Retinal pigment epithelial cell (primary cell): ENCODE results near the gene TMEM14C.
"Not testable (repeated sequence)": the region's sequence is repeated elsewhere in the genome, so short reads cannot be mapped to it uniquely, and the experiment has no call there.

ENCODE experiments used
- DNase-seq: peaks from one replicate; pipeline ENCODE4 v3.0.0-alpha.2; 2010; ENCODE audit warnings: low read depth
- H3K4me3 ChIP-seq: 2 replicates; pipeline ENCODE4 v1.5.1; 2011; ENCODE audit warnings: mild to moderate bottlenecking, low read length, control low read depth, moderate library complexity
- TF ChIP-seq, protein P1 (sequence below): conservative IDR thresholded peaks from 2 replicates; pipeline ENCODE4 v1.5.1; 2011; ENCODE audit warnings: low read depth, low read length, control low read depth, inconsistent platforms

Gene TMEM14C

DNA sequence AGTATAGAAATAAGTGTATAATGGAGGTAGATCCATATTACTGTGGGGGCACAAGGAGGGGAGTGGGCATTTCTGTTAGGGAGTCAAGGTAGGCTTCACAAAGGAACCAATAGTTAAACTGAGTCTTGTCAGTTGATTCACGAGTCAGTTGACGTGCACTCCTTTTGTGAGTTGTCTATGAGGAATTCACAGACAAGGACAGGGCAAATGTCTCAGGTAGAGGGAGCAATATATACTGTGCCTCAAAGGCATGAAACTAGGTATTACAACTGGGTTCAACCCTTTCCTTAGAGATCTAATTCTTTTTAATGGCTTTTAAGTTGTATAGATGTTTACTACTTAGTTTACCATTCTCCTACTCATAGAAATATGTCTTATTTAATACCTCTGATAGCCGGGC, 11.0 kb downstream of the TMEM14C start:
- H3K4me3 ChIP-seq: no peak overlapping the region
- TF ChIP-seq, protein P1, sequence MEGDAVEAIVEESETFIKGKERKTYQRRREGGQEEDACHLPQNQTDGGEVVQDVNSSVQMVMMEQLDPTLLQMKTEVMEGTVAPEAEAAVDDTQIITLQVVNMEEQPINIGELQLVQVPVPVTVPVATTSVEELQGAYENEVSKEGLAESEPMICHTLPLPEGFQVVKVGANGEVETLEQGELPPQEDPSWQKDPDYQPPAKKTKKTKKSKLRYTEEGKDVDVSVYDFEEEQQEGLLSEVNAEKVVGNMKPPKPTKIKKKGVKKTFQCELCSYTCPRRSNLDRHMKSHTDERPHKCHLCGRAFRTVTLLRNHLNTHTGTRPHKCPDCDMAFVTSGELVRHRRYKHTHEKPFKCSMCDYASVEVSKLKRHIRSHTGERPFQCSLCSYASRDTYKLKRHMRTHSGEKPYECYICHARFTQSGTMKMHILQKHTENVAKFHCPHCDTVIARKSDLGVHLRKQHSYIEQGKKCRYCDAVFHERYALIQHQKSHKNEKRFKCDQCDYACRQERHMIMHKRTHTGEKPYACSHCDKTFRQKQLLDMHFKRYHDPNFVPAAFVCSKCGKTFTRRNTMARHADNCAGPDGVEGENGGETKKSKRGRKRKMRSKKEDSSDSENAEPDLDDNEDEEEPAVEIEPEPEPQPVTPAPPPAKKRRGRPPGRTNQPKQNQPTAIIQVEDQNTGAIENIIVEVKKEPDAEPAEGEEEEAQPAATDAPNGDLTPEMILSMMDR: no peak
- no peak for DNase-seq

DNA sequence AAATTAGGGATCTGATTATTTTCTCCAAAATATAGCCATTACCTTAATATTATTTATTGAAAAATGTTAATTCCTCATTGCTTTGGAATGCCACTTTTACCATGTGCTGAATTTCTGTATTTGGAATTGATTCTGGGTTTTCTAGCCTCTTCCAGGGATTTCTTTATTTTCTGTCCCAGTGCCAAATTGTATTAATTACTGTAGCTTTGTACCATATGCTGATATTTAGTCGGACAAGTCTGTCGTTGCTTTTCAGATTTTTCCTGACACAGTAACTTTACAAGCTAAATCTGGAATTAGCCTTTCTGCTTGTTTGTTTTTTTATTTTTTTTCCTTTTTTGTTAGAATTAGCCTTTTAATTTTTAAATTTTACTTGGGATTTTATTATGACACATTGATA, 13.9 kb downstream of the TMEM14C start:
- H3K4me3 ChIP-seq: no peak overlapping the region
- no peak for DNase-seq
- TF ChIP-seq, protein P1: no peak

DNA sequence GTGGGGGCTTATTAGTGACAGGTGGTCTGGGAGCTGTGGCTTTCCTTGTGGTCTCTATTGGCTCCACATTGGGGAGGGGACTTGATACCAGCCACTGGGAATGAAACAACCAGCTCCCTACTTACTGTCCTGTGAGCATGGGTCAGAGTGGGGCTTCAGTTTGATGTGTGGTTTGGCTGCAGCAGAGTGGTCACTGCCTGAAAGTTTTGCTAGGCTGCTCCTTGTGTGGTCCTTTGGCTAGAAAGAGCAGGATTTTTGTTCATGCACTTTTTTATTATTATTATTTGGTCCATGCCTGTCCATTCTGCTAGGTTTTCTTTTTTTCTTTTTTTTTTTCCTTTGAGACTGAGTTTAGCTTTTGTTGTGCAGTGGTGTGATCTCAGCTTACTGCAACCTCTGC, 17.2 kb downstream of the TMEM14C start:
- TF ChIP-seq, protein P1: no peak
- no peak for DNase-seq
- H3K4me3 ChIP-seq: no peak overlapping the region

DNA sequence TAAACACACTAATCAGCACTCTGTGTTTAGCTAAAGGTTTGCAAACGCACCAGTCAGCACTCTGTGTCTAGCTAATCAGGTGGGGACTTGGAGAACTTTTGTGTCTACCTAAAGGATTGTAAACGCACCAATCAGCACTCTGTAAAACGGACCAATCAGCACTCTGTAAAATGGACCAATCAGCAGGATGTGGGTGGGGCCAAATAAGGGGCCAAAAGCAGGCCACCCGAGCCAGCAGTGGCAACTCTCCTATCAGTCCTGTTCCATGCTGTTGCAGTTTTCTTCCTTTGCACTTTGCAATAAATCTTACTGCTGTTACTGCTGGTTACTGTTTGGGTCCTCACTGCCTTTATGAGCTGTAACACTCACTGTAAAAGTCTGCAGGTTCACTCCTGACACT, 18.8 kb downstream of the TMEM14C start:
- not testable (repeated sequence) for DNase-seq, H3K4me3 ChIP-seq

DNA sequence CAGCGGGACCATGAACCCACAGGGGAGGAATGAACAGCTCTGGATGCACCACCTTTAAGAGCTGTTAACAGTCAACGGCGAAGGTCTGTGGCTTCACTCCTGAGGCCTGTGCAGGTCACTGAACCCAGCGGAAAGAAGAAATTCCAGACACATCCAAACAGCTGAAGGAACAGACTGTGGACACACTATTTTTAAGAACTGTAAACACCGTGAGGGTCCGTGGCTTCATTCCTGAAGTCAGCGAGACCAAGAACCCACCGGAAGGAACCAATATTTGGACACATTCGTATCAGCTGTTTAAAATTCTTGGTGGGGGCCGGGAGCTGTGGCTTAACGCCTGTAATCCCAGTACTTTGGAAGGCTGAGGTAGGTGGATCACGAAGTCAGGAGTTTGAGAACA, 19.4 kb downstream of the TMEM14C start:
- TF ChIP-seq, protein P1: no peak
- DNase-seq: no peak
- H3K4me3 ChIP-seq: no peak overlapping the region

DNA sequence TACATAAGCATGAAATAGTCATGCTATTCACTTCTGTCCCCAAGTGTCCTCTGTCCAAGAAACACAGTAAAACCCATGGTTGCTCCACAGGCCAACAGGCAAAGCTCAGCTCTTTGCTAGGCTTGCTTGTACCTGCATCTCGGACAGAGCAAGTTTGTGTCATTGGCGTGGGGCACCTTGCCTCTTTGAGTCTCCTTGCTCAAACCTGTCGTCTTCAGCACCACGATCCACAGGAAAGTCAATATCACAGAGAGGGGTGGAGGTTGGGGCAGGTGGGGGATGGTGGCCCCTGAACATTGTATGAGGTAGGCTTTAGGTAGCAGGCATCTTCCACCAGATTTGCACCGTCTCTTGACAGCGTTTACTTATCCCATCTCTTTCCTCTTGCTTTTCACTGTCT, 20.6 kb downstream of the TMEM14C start:
- no peak overlapping the region for H3K4me3 ChIP-seq
- TF ChIP-seq, protein P1: no peak
- DNase-seq: no peak

DNA sequence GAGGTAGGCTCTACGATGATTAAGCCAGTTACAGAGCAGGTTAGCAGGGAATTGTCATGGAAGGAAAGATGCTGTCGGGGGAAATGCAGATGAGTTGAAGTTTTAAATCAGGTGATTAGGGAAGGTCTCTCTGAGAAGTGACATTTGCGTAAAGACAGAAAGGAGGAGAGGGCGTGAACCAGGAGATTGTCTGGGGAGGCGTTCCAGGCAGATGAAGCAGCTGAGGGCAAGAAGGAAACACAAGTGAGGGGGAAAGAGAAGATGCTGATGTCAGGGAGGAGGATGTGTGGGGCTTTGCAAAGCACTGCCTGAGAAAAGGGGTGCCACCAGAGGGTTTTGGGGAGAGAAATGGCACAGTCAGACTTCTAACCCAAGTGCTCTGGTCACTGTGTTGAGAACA, 22.2 kb downstream of the TMEM14C start:
- TF ChIP-seq, protein P1: no peak
- H3K4me3 ChIP-seq: no peak overlapping the region
- no peak for DNase-seq

DNA sequence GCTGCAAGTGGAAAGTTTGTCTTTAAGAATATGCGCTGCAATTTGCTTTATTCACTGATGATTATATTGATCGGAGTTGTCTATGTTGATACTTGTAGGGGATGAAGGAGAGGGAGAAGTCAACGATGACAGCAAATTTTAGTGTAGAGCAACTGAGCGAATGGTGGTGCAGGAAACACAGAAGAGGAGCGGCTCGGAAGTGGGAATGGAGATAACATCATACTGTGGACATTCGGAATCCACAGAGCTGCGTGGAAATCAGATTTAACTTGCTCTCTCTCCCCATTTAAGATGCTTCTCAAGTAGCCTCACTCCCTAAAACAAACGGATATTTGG, 24.0 kb downstream of the TMEM14C start:
- no peak for DNase-seq
- TF ChIP-seq, protein P1: no peak
- H3K4me3 ChIP-seq: peak overlapping the region; percentile 92
